Mucosa of gallbladder (tissue), 1 donor: ENCODE measurements around the gene TEX48. TPM values are rescaled to one million over a fixed set of nuclear protein-coding genes. Genes with fewer than 3 reads are reported as not detected.

Source experiments
- DNase-seq: peaks from one replicate; pipeline ENCODE4 v3.0.0-alpha.2; 2020; ENCODE audit warnings: low spot score
- total RNA-seq: library from RNA; stranded (reverse); gene quantifications from one replicate; pipeline ENCODE4 v1.2.1, GENCODE V29; 2021
- donor health status: DM: no; HTN: no; CAD: no.

The TEX48 gene
- total RNA-seq, 1 donor from 2014 or later: not detected

DNA sequence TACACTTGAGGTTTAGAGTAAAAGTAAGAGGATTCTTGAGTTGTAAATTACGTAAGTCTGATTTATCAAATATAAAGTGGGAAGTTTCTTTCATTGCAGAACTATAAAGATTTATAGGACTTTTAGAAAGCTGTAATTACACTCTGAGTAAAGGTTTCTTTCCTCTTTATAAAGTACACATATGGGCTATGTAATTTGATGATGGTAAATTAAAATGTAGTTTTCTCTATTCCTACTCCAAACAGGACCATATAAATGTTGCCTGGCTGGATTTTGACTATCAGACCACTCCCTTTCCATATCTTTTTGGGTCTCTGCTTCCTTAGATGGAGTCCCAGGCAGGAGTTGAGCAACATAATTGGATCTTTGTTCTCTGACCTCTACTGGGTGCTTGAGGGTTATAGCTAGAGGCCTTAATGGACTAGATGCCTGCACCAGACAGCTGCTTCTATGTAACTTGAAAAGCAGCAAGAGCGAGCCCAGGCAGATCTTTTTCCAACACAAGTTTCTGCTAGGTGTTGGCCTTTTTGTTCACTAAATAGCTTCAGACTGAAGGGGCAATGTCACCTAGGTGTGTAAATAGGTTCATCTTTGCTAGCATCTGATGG is 11.4 kb upstream of the TEX48 start:
- no peak for DNase-seq

DNA sequence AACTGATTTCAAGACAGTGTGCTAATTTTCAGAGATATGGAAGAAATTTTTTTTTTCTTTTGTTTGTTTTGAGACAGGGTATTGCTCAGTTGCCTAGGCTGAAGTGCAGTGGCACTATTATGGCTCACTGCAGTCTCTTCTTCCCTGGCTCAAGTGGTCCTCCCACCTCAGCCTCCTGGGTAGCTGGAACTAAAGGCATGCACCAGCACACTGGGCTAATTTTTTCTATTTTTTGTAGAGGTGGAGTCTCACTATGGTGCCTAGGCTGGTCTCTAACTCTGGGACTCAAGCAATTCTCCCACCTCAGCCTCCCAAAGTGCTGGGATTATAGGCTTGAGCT is 9.9 kb upstream of the TEX48 start:
- DNase-seq: no peak

DNA sequence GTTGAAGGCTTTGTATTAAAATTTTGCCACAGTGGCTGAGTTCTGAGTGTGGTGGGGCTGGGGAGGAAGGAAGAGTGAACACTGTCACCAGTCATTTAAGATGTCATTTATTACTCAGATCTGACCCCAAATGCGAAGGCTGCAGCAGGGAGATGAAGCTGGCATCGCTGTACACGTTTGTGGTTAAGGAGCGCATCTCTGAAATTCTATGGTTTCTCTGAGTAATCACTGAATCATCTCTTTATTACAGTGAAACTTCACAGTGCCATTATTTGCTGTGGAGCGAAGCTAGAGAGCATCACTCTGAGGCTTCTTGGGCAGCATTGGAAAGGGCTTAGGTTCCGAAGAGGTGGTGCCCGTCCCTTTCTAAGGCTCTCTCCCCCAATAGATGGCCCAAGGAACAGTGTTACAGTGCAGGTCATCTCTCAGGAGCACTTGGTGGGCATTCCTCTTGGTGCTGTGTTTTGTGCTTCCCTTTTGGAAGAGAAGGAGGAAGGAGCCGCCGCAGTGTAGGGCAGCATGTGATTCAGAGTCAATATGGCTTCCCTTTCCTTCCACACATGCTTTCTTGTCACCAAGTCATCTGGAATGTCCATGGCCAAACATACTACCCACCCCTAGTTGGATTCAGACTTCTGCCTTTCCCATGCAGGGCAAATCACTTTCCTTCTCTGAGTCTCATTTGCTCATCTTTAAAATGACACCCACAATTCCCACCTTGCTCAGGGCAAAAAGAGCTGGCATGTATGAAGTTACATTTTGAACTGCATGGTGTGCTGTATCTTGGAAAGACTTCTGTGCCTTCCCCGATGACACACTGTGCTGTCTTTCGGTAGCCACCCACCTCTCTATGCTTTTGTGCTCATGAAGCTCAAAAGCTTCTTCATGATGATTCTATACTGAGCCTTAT is 9.3 kb upstream of the TEX48 start:
- DNase-seq: no peak

DNA sequence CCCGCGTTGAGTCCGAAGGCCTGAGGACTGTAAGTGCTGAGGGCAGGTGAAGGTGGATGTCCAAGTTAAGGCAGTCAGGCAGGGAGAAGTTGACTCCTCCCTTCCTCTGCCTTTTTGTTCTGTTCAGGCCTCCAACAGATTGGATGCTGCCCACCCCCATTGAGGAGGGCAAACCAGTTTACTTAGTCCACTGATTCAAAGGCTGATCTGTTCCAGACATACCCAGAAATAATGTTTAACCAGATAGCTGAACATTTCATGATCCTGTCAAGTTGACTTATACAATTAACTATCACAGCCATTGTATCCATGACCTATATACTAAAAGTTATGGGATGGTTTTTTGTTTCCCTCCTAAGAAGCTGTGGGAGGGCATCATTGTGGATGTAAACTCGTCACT is 8.3 kb upstream of the TEX48 start:
- no peak for DNase-seq

DNA sequence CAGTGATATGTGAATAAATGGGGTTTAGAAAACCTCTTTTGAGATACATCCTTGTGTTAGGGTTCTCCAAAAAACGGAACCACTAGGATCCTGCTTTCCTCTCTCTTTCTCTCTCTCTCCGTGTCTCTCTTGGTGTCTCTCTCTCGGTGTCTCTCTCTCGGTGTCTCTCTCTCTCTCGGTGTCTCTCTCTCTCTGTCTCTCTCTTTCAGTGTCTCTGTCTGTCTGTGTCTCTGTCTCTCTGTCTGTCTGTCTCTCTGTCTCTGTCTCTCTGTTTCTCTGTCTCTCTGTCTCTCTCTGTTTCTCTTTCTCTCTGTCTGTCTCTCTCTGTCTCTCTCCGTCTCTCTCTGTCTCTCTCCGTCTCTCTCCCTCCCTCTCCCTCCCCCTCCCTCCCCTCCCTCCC is 7.8 kb upstream of the TEX48 start:
- no peak for DNase-seq

DNA sequence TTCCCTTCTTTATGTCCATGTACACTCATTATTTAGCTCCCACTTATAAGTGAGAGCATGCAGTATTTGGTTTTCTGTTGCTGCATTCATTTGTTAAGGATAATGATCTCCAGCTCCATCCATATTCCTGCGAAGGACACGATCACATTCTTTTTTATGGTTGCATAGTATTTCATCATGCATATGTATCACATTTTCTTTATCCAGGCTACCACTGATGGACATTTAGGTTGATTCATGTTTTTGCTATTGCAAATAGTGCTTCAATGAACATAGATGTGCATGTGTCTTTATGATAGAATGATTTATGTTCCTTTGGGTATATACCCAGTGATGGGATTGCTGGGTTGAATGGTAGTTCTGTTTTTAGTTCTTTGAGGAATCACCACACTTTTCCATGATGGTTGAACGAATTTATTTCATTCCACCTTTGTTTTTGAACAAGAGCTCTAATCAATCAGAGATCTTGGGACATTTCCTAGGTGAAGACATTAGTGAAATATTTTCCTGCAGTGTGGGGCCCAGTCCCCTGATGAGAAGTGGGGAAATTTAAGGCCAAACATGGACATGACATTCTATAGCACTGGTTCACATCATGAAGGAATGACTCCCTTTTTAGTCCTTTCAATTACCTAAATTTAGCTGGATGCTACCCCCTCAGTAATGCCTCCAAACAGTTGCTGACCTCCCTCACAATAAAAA is 7.1 kb upstream of the TEX48 start:
- DNase-seq: no peak

DNA sequence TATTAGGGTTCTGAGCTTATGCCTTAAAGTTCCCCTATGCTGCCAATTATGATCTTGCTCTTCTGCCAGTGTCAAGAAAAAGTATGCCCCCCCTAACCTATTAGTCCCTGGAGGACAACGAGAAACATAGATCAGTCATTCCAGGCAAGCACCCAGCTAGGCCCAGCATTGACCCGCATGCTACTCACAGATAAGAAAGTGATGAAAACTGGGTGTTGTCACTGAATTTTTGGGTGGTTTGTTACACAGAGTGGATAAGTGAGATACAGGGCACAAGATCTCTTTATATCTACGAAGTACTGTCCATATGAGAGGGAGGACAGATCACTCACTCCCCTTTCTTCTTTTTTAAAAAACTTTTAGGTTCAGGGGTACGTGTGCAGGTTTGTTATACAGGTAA is 6.4 kb upstream of the TEX48 start:
- DNase-seq: no peak

DNA sequence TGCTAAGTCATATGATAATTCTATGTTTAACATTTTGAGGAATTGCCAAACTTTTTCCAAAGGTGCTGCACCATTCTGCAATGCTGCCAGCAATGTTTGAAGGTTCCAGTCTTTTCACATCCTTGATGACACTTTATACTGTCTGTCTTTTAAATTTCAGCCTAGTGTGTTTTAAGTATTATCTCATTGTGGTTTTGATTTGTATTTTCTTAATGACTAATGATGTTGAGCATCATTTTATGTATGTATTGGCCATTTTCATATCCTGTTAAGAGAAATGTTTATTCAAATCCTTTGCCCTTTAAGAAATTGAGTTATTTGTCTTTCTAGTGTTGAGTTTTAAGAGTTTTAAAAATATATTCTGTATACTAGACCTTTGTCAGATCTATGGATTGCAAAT is 5.0 kb upstream of the TEX48 start:
- DNase-seq: no peak

DNA sequence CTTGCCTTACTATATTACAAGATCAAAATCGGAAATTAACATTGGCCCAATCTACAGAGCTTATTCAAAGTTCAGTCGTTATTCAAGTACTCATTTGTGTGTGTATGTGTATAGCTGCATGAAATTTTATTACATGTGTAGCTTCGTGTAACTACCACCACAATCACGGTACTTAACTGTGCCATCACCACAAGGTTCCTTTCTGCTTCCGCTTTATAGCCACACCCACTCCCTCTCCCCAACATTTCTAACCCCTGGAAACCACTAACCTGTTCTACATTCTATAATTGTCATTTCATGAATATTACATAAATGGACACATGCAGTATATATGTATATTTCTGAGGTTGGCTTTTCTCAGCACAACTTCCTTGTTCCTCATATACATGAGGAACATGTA is 4.0 kb upstream of the TEX48 start:
- DNase-seq: no peak

DNA sequence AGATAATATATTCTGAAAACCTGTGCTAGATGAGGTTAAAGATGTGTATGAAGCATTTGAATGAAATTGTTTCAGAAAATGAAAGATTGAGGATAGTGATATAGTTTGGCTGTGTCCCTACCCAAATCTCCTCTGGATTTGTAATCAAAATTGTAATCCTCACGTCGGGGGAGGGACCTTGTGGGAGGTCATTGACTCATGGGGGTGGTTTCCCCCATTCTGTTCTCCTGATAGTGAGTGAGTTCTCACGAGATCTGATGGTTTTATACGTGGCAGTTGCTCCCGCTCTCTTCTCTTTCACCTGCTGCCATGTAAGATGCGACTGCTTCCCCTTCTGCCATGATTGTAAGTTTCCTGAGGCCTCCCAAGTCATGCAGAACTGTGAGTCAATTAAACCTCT is 2.0 kb upstream of the TEX48 start:
- DNase-seq: no peak

DNA sequence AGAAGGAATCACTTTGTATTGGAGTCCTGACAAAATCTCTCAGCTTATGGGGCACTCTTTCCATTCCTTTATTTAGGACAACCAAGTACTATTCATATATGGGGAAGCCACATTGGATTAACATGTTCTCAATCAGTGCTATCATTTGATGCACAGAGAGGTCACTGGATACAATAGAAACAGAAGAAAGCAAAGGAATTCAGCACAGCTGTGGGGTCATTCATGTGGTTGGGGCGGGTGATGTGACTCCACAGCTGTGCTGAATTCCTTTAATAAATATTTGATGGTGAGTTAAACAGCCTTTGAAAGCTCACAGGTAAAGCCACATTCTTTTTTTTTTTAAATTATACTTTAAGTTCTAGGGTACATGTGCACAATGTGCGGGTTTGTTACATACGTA is 854 bp upstream of the TEX48 start:
- DNase-seq: no peak

DNA sequence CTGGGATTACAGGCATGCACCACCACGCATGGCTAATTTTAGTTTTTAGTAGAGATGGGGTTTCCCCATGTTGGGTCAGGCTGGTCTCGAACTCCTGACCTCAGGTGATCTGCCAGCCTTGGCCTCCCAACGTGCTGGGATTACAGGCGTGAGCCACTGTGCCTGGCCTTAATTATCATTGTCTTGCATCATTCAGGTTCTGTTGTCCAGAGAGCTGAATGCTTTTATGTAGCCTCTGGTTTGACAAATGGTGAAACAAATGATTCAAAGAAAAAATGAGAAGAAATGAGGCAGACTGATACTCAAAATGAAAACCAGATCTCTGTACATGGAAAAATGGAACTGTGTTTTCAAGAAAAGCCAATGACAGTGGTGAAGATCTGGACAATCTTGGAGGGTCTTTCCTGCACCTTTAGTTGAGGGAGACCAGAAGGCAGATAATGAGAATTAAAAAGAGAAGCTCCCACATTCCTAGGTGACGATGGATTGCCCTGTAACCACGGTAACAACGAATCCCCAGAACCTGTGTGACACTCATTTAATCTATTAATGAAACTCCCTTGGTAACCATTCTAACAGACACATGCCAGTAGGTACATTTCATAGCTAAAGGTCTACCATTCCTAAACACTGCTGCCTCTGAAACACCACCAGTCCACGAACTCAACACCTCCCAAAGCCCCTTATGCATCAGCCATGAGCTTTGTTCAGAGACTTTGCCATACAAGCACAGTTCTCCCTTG is 1.6 kb downstream of the TEX48 start:
- no peak for DNase-seq

DNA sequence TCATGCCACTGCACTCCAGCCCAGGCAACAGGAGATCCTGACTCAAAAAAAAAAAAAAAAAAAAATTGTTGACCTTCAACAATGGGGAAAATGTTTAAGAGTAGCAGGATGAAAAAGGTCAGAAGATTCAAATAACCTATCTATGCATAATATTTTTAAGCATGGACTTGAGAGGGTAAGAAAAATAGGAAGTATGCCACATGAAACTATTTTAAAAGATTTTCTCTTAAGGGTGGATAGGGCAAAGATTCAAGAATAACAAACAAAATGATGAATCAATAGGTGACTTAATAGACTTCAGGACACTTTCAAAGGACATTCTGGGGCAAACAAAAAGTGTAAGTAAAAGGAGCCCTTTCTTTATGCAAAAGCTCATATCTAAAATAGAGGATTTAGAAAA is 3.2 kb downstream of the TEX48 start:
- DNase-seq: no peak

DNA sequence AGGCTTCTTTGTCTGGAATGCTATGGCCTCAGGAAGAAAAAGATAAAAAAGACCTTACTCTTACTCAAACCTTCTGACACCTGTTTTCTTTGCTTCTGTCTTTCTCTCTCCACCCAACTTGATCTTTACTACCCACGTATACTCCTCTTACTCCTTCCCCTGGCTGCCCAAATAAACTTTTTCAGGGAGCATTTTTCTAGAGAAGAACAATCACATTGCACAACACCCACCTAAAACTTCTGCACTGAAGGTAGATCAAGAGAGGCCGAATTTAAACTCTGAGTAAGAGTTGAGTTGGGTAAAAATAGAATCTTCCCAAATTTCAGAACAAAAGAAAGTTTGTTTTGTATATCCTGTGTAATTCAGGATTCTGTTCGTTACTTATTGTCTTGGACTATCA is 3.9 kb downstream of the TEX48 start:
- DNase-seq: no peak

DNA sequence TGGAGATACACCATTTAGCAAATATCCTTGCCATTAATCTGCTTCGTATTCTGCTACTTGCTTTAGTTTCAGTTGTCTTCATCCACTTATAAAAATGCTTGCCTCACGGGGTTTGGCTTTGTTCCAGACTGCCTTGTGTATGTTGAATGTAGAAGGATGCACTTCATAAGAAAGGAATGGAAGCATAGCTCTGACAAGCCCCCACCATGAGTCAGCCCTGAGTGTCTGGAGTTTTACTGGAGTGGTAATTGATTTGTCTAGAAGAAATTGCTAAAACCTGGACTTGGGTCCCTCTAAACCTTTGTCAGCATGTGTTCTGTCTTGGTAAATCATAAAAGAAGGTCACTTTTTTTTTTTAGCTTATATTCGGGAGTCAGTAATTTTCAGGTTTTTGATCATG is 4.6 kb downstream of the TEX48 start:
- DNase-seq: peak; percentile 25

DNA sequence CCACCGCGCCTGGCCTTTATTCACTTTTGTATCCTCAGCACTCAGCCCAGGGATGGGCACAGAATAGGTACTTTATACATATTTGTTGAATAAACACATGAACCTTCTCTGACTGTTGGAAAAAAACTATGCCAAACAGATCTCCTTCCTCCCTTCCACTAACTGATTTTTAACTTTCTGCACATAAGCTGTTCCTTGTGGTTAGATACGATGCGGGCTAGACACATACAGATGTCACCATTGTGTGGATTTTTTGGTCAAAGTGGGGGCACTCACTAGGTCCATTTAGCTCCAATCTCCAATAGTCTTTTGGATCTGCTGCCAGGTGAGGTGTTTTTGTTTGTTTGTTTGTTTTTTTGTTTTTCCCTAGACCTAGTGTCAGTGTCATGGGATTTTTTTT is 5.1 kb downstream of the TEX48 start:
- no peak for DNase-seq

DNA sequence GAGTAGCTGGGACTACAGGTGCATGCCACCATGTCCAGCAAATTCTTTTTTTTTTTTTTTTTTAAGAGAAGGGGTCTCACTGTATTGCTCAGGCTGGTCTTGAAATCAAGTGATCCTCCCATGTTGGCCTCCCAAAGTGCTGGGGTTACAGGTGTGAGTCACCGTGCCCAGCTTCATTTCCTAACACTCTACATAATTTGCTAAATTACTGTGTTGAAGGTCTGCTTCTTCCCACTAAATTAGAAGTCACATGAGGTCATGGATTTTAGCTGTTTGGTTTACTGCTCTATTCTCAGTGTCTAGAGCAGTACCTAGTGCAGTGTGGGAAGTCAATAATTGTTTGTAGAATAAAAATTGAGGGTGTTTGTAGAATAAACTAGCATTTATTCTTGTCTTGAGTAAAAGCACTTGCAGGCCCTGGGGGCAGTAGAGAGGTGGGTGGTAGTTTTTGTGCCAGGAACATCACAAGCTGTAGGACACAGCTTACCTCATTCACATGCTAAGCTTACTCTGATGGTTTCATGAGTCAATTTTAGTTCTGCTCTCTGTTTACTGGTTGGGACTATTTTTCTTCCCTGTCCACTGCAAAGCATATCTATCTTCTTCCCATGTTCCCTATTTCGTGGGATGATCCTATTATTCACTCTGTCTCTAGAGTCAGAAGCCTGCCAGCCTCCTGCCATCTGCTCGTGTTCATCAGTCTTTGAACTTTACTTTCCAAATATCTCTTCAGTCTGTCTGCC is 7.0 kb downstream of the TEX48 start:
- no peak for DNase-seq

DNA sequence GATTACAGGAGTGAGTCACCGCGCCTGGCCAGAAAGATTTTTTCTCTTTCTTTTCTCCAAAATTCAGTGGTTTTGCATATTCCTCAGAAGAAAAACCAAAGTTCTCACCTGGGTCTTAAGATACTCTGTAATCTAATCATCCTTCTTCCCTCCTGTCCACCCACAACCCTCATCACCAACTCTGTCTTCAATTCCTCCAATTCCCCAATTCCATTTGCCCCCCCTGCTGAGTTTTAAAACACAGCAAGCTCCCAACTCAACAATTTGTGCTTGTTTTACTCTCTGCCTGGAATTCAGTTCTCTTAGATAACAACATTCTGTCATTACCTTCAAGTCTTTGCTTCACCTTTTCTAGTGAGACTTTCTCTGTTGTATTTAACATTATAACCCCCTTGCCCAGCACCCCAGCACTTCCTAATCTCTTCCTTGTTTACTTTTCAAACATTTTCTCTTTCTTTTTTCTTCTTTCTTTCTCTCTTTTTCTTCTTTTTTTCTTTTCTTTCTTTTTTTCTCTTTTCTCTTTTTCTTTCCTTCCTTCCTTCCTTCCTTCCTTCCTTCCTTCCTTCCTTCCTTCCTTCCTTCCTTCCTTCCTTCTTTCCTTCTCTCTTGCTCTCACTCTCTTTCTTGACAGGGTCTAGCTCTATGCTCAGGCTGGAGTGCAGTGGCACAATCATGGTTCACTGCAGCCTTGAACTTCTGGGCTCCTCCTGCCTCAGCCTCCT is 7.8 kb downstream of the TEX48 start:
- DNase-seq: no peak

DNA sequence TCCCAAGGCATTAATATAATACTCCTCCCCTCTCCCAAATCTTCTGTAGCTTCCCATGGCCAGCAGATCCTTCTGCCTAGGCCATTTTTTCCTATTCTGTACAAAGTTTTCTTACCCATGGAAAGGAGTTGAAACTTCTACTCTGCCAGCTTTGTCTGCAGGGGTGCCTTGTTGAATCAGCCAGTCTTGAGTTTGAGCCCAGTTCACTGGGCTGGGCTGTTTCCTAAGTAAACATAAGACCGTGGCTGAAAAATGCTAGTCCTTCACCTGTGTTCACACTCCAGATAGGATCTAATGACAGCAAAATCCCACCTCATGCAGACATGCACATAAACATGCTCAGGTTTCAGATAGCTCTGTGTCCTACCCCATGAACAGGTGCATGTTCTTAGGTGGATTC is 10.4 kb downstream of the TEX48 start:
- DNase-seq: no peak

DNA sequence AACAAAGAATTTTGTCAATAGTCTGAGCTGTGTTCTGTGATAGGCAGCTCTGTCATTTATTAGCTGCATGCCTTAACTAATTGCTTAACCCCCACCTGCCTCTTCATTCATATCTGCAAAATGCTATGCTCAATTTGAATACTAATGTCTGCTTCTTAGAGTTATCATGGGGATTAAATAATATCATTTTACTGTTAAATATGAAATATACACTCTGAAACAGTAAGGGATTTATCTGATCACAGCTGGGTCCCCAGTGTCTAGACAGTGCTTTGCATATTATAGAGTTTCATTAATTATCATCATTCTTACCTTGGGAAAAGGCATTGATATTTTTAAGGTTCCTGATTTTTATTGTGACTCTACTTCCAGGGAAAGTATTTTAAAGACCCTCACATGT is 12.0 kb downstream of the TEX48 start:
- DNase-seq: no peak

DNA sequence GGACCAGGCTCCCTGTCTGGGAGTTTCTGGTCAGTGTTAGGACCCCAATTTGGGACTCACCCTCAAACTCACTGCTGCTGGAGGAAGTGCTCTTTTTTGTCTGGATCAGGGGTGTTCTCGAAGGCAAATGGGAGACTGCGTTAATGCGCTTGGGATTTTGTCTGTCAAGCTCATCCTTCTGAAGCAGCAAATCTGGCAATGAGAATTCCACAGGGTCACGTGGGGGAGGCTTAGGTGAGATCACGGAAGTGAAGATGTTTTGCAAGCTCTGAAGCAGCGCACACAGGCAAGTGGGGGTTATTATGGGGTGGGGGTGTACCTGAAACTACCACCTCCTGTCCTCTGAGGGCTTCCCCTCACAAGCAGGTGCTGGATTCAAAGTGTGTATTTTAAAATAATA is 13.8 kb downstream of the TEX48 start:
- DNase-seq: no peak
